Mesenchymal stem cell (in vitro differentiated cells and primary cell): Measurements from ENCODE around the gene APIP.
A peak's percentile ranks its signal among the peaks of the same experiment; 100 is the strongest.

Experiments
- small RNA-seq: library from polyadenylated mRNA; stranded (forward); fragments of <200 nt; extraction: miRNeasy Mini kit (QIAGEN cat#:217004); gene quantifications from one replicate; pipeline ENCODE3, GENCODE V24; 2013; ENCODE audit warnings: low read depth

Gene APIP

Small RNA genes lying within 50 kb of the gene (small RNA-seq; reads per million reads assigned to genes)
- 9.2 reads per million, percentile 77 among the genes with 10 or more reads in this experiment for gene MIR1343
